DMS 273 (cell line): Measurements from ENCODE around the gene EBF3.

Experiments used
- DNase-seq: peaks from one replicate; lab custom pipeline; 2025; ENCODE audit not compliant: unreplicated experiment; lab: John Stamatoyannopoulos, UW

EBF3 gene

GRCh38 chr10:129892548-129893052 is 71.5 kb downstream of the EBF3 start:
- peak; percentile 33 for DNase-seq

GRCh38 chr10:129891806-129892205 is 72.3 kb downstream of the EBF3 start:
- DNase-seq, result no peak

GRCh38 chr10:129890170-129890569 is 73.9 kb downstream of the EBF3 start:
- no peak for DNase-seq

GRCh38 chr10:129888784-129889616 is 75.1 kb downstream of the EBF3 start:
- DNase-seq, result peak; percentile 65

- no peak for DNase-seq
Measured at GRCh38 chr10:129887986-129888783, 75.9 kb downstream of the EBF3 start.

- DNase-seq, result no peak
Measured at GRCh38 chr10:129887381-129887905, 76.6 kb downstream of the EBF3 start.

- no peak for DNase-seq
Measured at GRCh38 chr10:129886263-129886662, 77.8 kb downstream of the EBF3 start.

- DNase-seq, result no peak
Measured at GRCh38 chr10:129885526-129885925, 78.5 kb downstream of the EBF3 start.

GRCh38 chr10:129884398-129885078 is 79.5 kb downstream of the EBF3 start:
- no peak for DNase-seq

- no peak for DNase-seq
Measured at GRCh38 chr10:129883626-129884397, 80.3 kb downstream of the EBF3 start.

- no peak for DNase-seq
Measured at GRCh38 chr10:129883029-129883428, 81.0 kb downstream of the EBF3 start.

- no peak for DNase-seq
Measured at GRCh38 chr10:129882291-129883010, 81.6 kb downstream of the EBF3 start.

- peak; percentile 5 for DNase-seq
Measured at GRCh38 chr10:129881641-129882040, 82.4 kb downstream of the EBF3 start.

GRCh38 chr10:129880191-129880870 is 83.7 kb downstream of the EBF3 start:
- peak; percentile 16 for DNase-seq

GRCh38 chr10:129879655-129880054 is 84.4 kb downstream of the EBF3 start:
- peak; percentile 15 for DNase-seq

- DNase-seq, result no peak
Measured at GRCh38 chr10:129878835-129879234, 85.2 kb downstream of the EBF3 start.

- DNase-seq, result peak; percentile 51
Measured at GRCh38 chr10:129877773-129878371, 86.2 kb downstream of the EBF3 start.

GRCh38 chr10:129876838-129877237 is 87.2 kb downstream of the EBF3 start:
- DNase-seq, result no peak
